Left colon (tissue), 2 donors: ENCODE results near the gene PCBP4. TPM values are rescaled to one million over a fixed set of nuclear protein-coding genes. Genes with fewer than 3 reads are reported as not detected.

Experiments used
- ATAC-seq: fragments of 200-7000 bp; cut with Tn5 transposase; one replicate; pipeline ENCODE4 v1.9.1; 2020; ENCODE audit warnings: mild to moderate bottlenecking, moderate library complexity
- DNase-seq, 2 donors: peaks; one replicate each; pipeline ENCODE4 v3.0.0-alpha.2; 2020
- intact Hi-C, 2 donors: fragments of 100-400 bp; cut with DNase I in 1 of 2; cut with micrococcal nuclease in 1 of 2; formaldehyde crosslinking; loops; one replicate each; pipeline versions ENCODE4 v1.11.2 to v1.14.0; 2022; cut with DNase I, micrococcal nuclease
- total RNA-seq, 2 donors: library from RNA; stranded (reverse); fragmentation: NEBNext Ultra II Directional; extraction: Animal tissue kit (Norgen Biotek cat#: 25700); gene quantifications; one replicate each; pipeline ENCODE4 v1.2.1, GENCODE V29; 2021
- donor health status: DM: no; HTN: no; CAD: no.
- donor health status: DM: yes; HTN: yes; CAD: no.

The PCBP4 gene
- total RNA-seq, 2 donors from 2014 or later = 23.3 to 27.4 TPM

GRCh38 chr3:51961602-51962569 lies 5.4 kb downstream of the PCBP4 start:
- ATAC-seq (peak; percentile 49), DNase-seq (no peak)
- intact Hi-C loops = no loop called here

DNA sequence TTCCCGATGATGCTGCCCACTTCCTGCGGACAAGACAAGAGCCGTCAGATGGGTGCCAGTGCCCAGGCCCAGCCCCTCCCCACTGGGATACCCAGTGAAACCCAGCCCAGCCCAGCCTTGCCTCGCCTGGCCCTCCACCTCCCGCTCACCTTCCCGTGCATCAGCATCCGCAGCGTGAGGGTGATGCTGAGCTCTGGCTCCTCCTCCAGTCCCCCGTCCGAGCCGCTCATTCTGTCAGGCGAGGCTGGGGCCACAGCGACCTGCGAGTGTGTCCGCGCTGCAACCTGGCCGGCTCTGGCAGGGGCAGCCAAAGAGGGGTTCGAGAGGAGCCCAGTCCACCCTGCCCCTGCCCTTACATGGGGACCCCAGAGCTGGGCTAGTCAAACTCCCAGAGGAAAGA lies 6.2 kb downstream of the PCBP4 start:
- intact Hi-C loops = no loop called here
- ATAC-seq = no peak
- DNase-seq = no peak

DNA sequence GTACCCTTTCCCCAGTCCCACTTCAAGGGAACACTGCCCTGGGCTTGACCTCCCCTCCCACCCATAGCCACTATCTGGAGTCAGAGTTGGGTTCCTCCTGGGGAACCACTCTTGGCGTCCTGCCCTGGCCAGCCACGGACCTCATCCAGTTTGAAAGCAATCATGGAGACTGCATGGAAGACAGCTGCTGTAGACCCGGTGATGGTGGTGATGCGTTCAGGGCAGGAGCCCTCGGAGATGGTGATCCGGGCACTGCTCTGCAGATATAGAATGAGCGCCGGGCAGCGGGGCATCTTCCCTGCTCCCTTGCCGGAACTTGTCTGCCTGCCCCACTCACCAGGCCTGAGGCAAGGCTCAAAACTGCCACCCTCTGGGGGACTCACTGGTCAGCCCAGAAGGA lies 6.9 kb downstream of the PCBP4 start:
- intact Hi-C loops = no loop called here
- DNase-seq (no peak), ATAC-seq (no peak)

DNA sequence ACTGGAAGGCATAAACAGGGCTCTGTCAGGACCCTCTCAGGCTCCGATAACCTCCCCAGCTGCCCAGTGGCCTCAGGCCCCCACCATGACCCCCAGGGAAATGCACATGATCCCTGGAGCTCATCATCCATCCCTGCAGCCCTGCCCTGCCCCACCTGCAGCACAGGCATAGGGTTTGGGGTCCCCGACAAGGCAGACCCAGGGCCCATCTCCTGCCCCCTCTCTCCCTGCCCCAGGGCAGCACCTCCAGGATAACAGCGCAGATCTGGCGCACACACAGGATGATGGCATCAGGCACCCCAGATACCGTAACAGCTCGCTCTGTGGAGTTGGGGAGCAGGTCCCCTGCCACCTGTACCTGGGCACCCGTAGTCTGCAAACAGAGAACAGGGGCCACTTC lies 7.6 kb downstream of the PCBP4 start:
- DNase-seq = no peak
- ATAC-seq = no peak
- intact Hi-C loops = no loop called here

GRCh38 chr3:51958603-51959521 lies 8.4 kb downstream of the PCBP4 start:
- DNase-seq (no peak), ATAC-seq (no peak)
- intact Hi-C loops = no loop called here

DNA sequence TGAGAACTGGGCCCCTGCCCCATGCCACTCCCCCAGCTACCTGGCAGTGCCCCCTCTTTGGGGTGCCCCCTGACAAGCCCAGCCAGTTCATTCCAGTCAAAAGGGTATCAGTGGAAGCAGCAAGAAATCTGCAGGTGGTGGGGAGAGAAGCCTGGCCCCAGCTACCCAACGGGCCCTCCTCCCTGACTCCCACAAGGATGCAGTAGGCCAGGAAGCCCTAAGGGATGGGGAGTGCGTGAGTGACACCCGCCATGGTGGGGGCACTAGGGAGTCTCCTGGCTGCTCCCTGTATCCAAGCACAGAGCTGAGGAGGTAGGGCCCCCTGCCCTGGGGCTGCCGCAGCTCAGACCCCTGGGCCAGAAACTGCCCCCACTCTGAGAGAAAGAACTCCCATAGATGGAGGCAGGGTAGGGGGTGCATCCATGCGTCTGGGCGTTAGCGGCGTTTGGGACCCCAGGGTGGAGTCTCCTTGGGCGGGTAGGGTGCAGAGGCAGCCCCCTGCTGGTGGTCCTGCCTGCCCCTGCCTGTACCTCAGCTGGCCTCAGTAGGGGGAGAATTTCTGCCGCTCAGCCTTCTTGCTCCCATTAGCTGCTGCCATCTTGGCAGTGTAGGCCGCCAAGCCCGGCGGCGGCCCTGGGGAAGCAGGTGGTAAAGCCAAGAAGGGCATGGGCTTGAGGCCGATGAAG lies 9.6 kb downstream of the PCBP4 start:
- no peak for ATAC-seq
- no peak for DNase-seq
- intact Hi-C loops = no loop called here

- intact Hi-C loops = no loop called here
- DNase-seq (peak in 1 of 2 donors; percentile 48), ATAC-seq (peak; percentile 72)
Measured at GRCh38 chr3:51955893-51956770, 11.1 kb downstream of the PCBP4 start.

- intact Hi-C loops = no loop called here
- ATAC-seq = no peak
- no peak for DNase-seq
Measured at GRCh38 chr3:51955175-51955892, 11.9 kb downstream of the PCBP4 start, which contains the start of gene GPR62. Gene GPR62 (plus strand): TSS chr3:51955381. CDS start chr3:51955653, 272 bp downstream.

GRCh38 chr3:51954713-51955112 lies 12.5 kb downstream of the PCBP4 start:
- no peak for ATAC-seq
- intact Hi-C loops = no loop called here

GRCh38 chr3:51954105-51954504 lies 13.1 kb downstream of the PCBP4 start:
- no peak for DNase-seq
- intact Hi-C loops = no loop called here
- ATAC-seq = no peak

More at GRCh38 chr3:51954713-51955112, 12.5 kb downstream of the PCBP4 start:
- DNase-seq = no peak

DNA sequence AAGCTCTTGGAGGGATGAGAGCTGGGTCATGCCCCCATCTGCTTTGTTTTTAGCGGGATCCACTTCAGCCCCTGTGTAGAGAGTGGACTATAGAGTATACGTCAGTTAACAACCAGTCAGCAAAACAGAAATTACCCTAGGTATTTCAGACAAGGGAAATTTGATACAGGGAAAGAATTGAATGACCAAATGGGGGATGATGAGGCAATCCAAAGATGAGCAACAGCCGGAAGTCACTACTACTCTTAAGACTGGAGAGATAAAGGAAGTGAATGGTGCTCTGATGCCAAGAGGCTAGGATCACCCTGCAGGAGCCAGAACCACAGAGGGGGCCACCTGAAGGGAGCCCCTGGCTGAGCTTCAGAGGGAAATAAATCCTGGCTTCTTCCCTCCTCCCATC lies 13.8 kb downstream of the PCBP4 start:
- DNase-seq = no peak
- ATAC-seq = no peak
- intact Hi-C loops = no loop called here

DNA sequence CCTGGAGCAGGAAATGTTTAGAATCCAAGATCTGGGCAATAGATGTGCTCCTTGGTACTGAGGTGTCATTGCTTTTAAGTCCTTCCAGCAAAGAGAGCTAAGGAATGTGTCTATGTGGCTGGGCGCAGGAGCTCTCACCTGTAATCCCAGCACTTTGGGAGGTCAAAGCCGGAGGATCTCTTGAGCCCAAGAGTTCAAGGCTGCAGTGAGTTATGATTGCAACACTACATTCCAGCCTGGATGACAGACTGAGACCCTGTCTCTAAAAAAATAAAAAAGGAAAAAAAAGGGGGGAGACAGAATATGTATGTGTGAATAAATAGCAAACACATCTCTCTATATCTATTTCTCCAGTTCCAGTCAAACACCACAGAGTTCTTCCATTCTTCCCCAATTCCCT lies 16.4 kb downstream of the PCBP4 start:
- intact Hi-C loops = no loop called here
- no peak for ATAC-seq
- DNase-seq = no peak

- DNase-seq (no peak), ATAC-seq (no peak)
- intact Hi-C loops = no loop called here
Measured at GRCh38 chr3:51949121-51949520, 18.1 kb downstream of the PCBP4 start.

DNA sequence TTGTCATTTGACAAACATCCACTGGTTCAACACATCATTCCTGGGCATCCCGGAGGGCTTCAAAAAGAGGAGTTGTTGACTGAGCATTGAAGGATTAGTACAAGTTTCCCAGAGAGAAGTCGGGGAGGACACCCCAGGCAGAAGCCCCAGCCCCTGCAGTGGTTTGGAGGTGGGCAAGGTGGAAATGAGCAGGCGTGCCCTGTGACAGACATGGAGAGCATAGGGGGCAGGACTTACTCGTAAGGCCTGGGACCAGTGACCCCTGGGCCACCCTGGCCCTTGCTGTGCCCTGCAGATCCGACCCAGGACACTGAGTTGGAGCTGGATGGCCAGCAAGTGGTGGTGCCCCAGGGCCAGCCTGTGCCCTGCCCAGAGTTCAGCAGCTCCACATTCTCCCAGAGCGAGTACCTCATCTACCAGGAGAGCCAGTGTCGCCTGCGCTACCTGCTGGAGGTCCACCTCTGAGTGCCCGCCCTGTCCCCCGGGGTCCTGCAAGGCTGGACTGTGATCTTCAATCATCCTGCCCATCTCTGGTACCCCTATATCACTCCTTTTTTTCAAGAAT lies 19.2 kb downstream of the PCBP4 start:
- DNase-seq = no peak
- intact Hi-C loops = no loop called here
- no peak for ATAC-seq

DNA sequence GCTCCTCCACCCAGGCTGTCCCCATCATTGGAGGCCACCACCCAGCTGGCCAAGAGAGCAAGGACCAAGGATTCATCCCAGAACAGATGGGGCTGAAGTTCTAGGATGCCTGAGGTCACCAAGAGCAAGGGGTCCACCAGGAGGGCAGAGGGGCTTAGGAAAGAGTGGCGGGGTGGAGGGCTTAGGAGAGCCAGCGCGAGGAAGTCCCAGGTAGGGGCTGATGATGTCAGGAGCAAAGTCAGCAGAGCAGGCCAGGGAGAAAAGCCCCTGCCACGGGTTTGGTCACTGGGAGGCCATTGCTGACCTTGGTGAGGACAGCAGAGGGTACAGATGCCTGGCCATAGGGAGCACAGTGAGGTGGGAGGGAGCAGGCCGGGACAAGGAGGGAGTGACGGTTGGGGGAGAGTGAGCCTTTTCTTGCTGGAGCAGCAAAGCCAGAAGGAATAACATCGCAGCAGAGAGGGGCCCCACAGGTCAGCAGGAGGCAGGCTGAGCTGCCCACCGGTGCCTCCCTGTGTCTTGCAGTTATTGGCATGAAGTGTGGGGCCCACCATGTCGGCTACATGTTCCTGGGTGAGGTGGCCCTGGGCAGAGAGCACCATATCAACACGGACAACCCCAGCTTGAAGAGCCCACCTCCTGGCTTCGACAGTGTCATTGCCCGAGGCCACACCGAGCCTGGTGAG lies 19.9 kb downstream of the PCBP4 start:
- DNase-seq = no peak
- intact Hi-C loops = no loop called here
- ATAC-seq = no peak

GRCh38 chr3:51946796-51947195 lies 20.5 kb downstream of the PCBP4 start:
- ATAC-seq = no peak
- intact Hi-C loops = no loop called here

More at GRCh38 chr3:51946796-51947195, 20.5 kb downstream of the PCBP4 start:
- no peak for DNase-seq
